CD14-positive monocyte (primary cell): ENCODE data around the gene LAMC3. TPM values are rescaled to one million over a fixed set of nuclear protein-coding genes. Genes with fewer than 3 reads are reported as not detected.

Experiments used
- DNase-seq, 3 donors: peaks; one replicate each; pipeline ENCODE4 v3.0.0-alpha.2; 2011 to 2022
- H2AFZ ChIP-seq: 2 replicates; pipeline ENCODE4 v1.6.0; 2012; ENCODE audit warnings: mild to moderate bottlenecking, low read depth, low read length, inconsistent platforms; ENCODE audit not compliant: insufficient read depth, poor library complexity, severe bottlenecking
- H3K27ac ChIP-seq, 2 donors: 1 replicate in 1 of 2; 2 replicates in 1 of 2; pipeline ENCODE4 v1.5.1; 2012 to 2013; ENCODE audit warnings: low read length in 2 of 2, control low read depth in 1 of 2, inconsistent platforms in 1 of 2, low read depth in 1 of 2, mild to moderate bottlenecking in 1 of 2
- H3K27me3 ChIP-seq, 2 donors: one replicate each; pipeline versions ENCODE4 v1.6.0 to v1.6.1; 2011 to 2013; ENCODE audit warnings: low read length in 2 of 2; ENCODE audit not compliant: control insufficient read depth in 2 of 2, insufficient read depth in 2 of 2
- H3K36me3 ChIP-seq, 2 donors: replicated peaks in 1 of 2; 1 replicate in 1 of 2; 2 replicates in 1 of 2; pipeline versions ENCODE4 v1.5.1 to v1.6.1; 2012 to 2013; ENCODE audit warnings: low read length in 2 of 2, control low read depth in 1 of 2, inconsistent platforms in 1 of 2, mild to moderate bottlenecking in 1 of 2; ENCODE audit not compliant: insufficient read depth in 2 of 2, control insufficient read depth in 1 of 2
- H3K4me1 ChIP-seq, 2 donors: 1 replicate in 1 of 2; 2 replicates in 1 of 2; pipeline versions ENCODE4 v1.5.1 to v1.6.1; 2012 to 2013; ENCODE audit warnings: low read length in 2 of 2, control low read depth in 1 of 2, inconsistent platforms in 1 of 2, mild to moderate bottlenecking in 1 of 2, moderate library complexity in 1 of 2; ENCODE audit not compliant: insufficient read depth in 2 of 2, control insufficient read depth in 1 of 2
- H3K4me2 ChIP-seq: replicated peaks from 2 replicates; pipeline ENCODE3; 2012; ENCODE audit warnings: low read length, moderate library complexity, mild to moderate bottlenecking; ENCODE audit not compliant: poor library complexity, severe bottlenecking; ENCODE audit errors: extremely low read depth
- H3K4me3 ChIP-seq, 3 experiments: fragments of 200-600 bp in 1 of 3; sonication (generic) in 1 of 3; replicated peaks in 1 of 3; 1 replicate in 2 of 3; 2 replicates in 1 of 3; pipeline ENCODE4 v1.5.1; 2011 to 2013; ENCODE audit warnings: low read length in 3 of 3, mild to moderate bottlenecking in 3 of 3, control low read depth in 2 of 3, low read depth in 2 of 3, inconsistent platforms in 1 of 3, moderate library complexity in 1 of 3
- H3K79me2 ChIP-seq: 2 replicates; pipeline ENCODE4 v1.6.0; 2012; ENCODE audit warnings: mild to moderate bottlenecking, control low read depth, inconsistent platforms, low read length, moderate library complexity; ENCODE audit not compliant: insufficient read depth
- H3K9ac ChIP-seq: 2 replicates; pipeline ENCODE4 v1.6.0; 2017; ENCODE audit warnings: low read length, mild to moderate bottlenecking; ENCODE audit not compliant: insufficient read depth, poor library complexity, severe bottlenecking
- H3K9me3 ChIP-seq, 2 donors: replicated peaks in 1 of 2; 1 replicate in 1 of 2; 2 replicates in 1 of 2; pipeline versions ENCODE4 v1.5.1 to v1.6.1; 2012 to 2013; ENCODE audit warnings: low read length in 2 of 2, control low read depth in 1 of 2; ENCODE audit not compliant: control insufficient read depth in 1 of 2, insufficient read depth in 1 of 2
- H4K20me1 ChIP-seq: 2 replicates; pipeline ENCODE4 v1.6.0; 2012; ENCODE audit warnings: mild to moderate bottlenecking, low read length, control low read depth, moderate library complexity; ENCODE audit not compliant: insufficient read depth
- H3K27ac Mint-ChIP-seq, 7 donors: one replicate each; pipeline ENCODE4 v1.8.0; 2020; ENCODE audit warnings: mild to moderate bottlenecking in 7 of 7, mixed read lengths in 7 of 7, moderate library complexity in 6 of 7, inconsistent platforms in 2 of 7
- H3K27me3 Mint-ChIP-seq, 3 donors: one replicate each; pipeline ENCODE4 v1.8.0; 2021 to 2022; ENCODE audit warnings: low read depth in 3 of 3, mild to moderate bottlenecking in 3 of 3, mixed read lengths in 3 of 3, moderate library complexity in 3 of 3, inconsistent platforms in 1 of 3
- H3K36me3 Mint-ChIP-seq, 2 donors: one replicate each; pipeline ENCODE4 v1.8.0; 2020; ENCODE audit warnings: mixed read lengths in 2 of 2, inconsistent platforms in 1 of 2, mild to moderate bottlenecking in 1 of 2
- H3K4me1 Mint-ChIP-seq: one replicate; pipeline ENCODE4 v1.8.0; 2020; ENCODE audit warnings: mild to moderate bottlenecking, mixed read lengths
- H3K4me3 Mint-ChIP-seq, 2 donors: one replicate each; pipeline ENCODE4 v1.8.0; 2020; ENCODE audit warnings: mild to moderate bottlenecking in 2 of 2, mixed read lengths in 2 of 2, moderate library complexity in 1 of 2
- H3K9me3 Mint-ChIP-seq, 7 donors: one replicate each; pipeline ENCODE4 v1.8.0; 2020 to 2022; ENCODE audit warnings: mixed read lengths in 7 of 7, mild to moderate bottlenecking in 6 of 7, moderate library complexity in 6 of 7, inconsistent platforms in 2 of 7
- CTCF ChIP-seq: fragments of 200-600 bp; IDR thresholded peaks from one replicate; pipeline ENCODE4 v1.8.0; 2022; ENCODE audit warnings: antibody characterized with exemption, mild to moderate bottlenecking
- WGBS: methylation state at CpG from one replicate; pipeline ENCODE4 v1.1.5; 2013; ENCODE audit warnings: missing lambda C conversion rate; ENCODE audit not compliant: insufficient coverage; 5-methylcytosine and 5-hydroxymethylcytosine counted together
- intact Hi-C, 2 donors: fragments of 100-400 bp; cut with micrococcal nuclease; formaldehyde crosslinking; loops; one replicate each; pipeline versions ENCODE4 v1.15.0 to v1.15.1; 2023
- polyA plus RNA-seq, 3 donors: library from polyadenylated mRNA; depleted of rRNA in 1 of 3; unstranded in 2 of 3; stranded (reverse) in 1 of 3; fragments of 300-500 nt in 2 of 3; fragments of >200 nt in 1 of 3; fragmentation: Illumina TruSeq in 2 of 3; gene quantifications; 1 replicate in 2 of 3; 2 replicates in 1 of 3; pipeline ENCODE4 v1.2.3, GENCODE V29; 2012 to 2021

The LAMC3 gene
- polyA plus RNA-seq, 3 donors = 0.19 TPM; not detected in 2

- Histone ChIP-seq H3K27ac (no peak overlapping the region), H2AFZ (no peak overlapping the region), H3K4me3 (no peak overlapping the region), H4K20me1 (no peaks in the 10 kb centered on the region), H3K9ac (no peak overlapping the region), H3K9me3 (no peaks in the 10 kb centered on the region), H3K27me3 (no peaks in the 10 kb centered on the region), H3K4me1 (no peaks in the 10 kb centered on the region), H3K4me2 (no peak overlapping the region), H3K79me2 (no peaks in the 10 kb centered on the region), H3K36me3 (no peaks in the 10 kb centered on the region)
- WGBS = 87% methylated on average over 9 of the region's 9 CpGs
- no peak overlapping the region for H3K27ac Mint-ChIP-seq
- H3K9me3 Mint-ChIP-seq = no peaks in the 10 kb centered on the region
- TF ChIP-seq CTCF = no peak
- H3K4me3 Mint-ChIP-seq = no peak overlapping the region
- no peaks in the 10 kb centered on the region for H3K4me1 Mint-ChIP-seq
- peaks cover 0 to 7% (median 4%) of the 10 kb centered on the region in 3 donors for H3K27me3 Mint-ChIP-seq
- intact Hi-C loops = no loop called here
- no peaks in the 10 kb centered on the region for H3K36me3 Mint-ChIP-seq
- DNase-seq = no peak
These were observed 58.7 kb downstream of the LAMC3 start for GRCh38 chr9:131067625-131068024.

GRCh38 chr9:131068076-131068816 lies 59.3 kb downstream of the LAMC3 start:
- TF ChIP-seq CTCF = no peak
- H3K27me3 ChIP-seq = no peaks in the 10 kb centered on the region
- H3K36me3 ChIP-seq = no peaks in the 10 kb centered on the region
- Mint-ChIP-seq H3K27ac (no peak overlapping the region), H3K27me3 (peaks cover 0 to 7% (median 4%) of the 10 kb centered on the region in 3 donors), H3K36me3 (no peaks in the 10 kb centered on the region), H3K4me1 (no peaks in the 10 kb centered on the region), H3K4me3 (no peak overlapping the region), H3K9me3 (no peaks in the 10 kb centered on the region)
- H3K4me3 ChIP-seq = no peak overlapping the region
- H3K27ac ChIP-seq = no peak overlapping the region
- no peaks in the 10 kb centered on the region for H3K79me2 ChIP-seq
- H3K4me1 ChIP-seq = no peaks in the 10 kb centered on the region
- no peaks in the 10 kb centered on the region for H3K9me3 ChIP-seq
- no peak overlapping the region for H3K4me2 ChIP-seq
- H3K9ac ChIP-seq = no peak overlapping the region
- intact Hi-C loops = no loop called here
- no peaks in the 10 kb centered on the region for H4K20me1 ChIP-seq
- DNase-seq = no peak
- WGBS = 81% methylated on average over 9 of the region's 14 CpGs
- no peak overlapping the region for H2AFZ ChIP-seq
